Nephron (organoid): ENCODE data around the gene MTUS2.
A peak's percentile ranks its signal among the peaks of the same experiment; 100 is the strongest.

Experiments
- H3K27ac Mint-ChIP-seq, 3 experiments: 2 replicates each; pipeline ENCODE4 v1.8.0; 2020; ENCODE audit warnings: mixed read lengths in 3 of 3, mild to moderate bottlenecking in 2 of 3, moderate library complexity in 1 of 3
- H3K27me3 Mint-ChIP-seq: 2 replicates; pipeline ENCODE4 v1.8.0; 2021; ENCODE audit warnings: low read depth, mild to moderate bottlenecking, moderate library complexity, mixed read lengths
- H3K36me3 Mint-ChIP-seq: 2 replicates; pipeline ENCODE4 v1.8.0; 2020; ENCODE audit warnings: low read depth, mixed read lengths
- H3K4me1 Mint-ChIP-seq: 2 replicates; pipeline ENCODE4 v1.8.0; 2020; ENCODE audit warnings: mixed read lengths
- H3K4me3 Mint-ChIP-seq, 3 experiments: 2 replicates each; pipeline ENCODE4 v1.8.0; 2020; ENCODE audit warnings: mild to moderate bottlenecking in 3 of 3, mixed read lengths in 3 of 3, moderate library complexity in 2 of 3
- H3K9me3 Mint-ChIP-seq: 2 replicates; pipeline ENCODE4 v1.8.0; 2020; ENCODE audit warnings: mixed read lengths
- TF ChIP-seq, protein P1 (sequence below), 3 experiments: fragments of 200-600 bp; sonication (generic); IDR thresholded peaks; one replicate each; pipeline ENCODE4 v1.5.0; 2021; ENCODE audit warnings: antibody characterized with exemption in 3 of 3; ENCODE audit not compliant: unreplicated experiment in 3 of 3

Gene MTUS2

GRCh38 chr13:29081697-29082440 is 261.7 kb downstream of the MTUS2 start:
- Mint-ChIP-seq H3K27ac (no peak overlapping the region), H3K36me3 (no peaks in the 10 kb centered on the region), H3K4me3 (no peak overlapping the region), H3K27me3 (no peaks in the 10 kb centered on the region), H3K4me1 (no peaks in the 10 kb centered on the region), H3K9me3 (peaks cover 12% of the 10 kb centered on the region)
- TF ChIP-seq, protein P1, sequence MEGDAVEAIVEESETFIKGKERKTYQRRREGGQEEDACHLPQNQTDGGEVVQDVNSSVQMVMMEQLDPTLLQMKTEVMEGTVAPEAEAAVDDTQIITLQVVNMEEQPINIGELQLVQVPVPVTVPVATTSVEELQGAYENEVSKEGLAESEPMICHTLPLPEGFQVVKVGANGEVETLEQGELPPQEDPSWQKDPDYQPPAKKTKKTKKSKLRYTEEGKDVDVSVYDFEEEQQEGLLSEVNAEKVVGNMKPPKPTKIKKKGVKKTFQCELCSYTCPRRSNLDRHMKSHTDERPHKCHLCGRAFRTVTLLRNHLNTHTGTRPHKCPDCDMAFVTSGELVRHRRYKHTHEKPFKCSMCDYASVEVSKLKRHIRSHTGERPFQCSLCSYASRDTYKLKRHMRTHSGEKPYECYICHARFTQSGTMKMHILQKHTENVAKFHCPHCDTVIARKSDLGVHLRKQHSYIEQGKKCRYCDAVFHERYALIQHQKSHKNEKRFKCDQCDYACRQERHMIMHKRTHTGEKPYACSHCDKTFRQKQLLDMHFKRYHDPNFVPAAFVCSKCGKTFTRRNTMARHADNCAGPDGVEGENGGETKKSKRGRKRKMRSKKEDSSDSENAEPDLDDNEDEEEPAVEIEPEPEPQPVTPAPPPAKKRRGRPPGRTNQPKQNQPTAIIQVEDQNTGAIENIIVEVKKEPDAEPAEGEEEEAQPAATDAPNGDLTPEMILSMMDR (IDR thresholded peaks at IDR 0.05; ENCODE audit: unreplicated experiment in 3 of 3), result no peak

- Mint-ChIP-seq H3K9me3 (peaks cover 3% of the 10 kb centered on the region), H3K27me3 (no peaks in the 10 kb centered on the region), H3K27ac (peak overlapping the region; percentile 41 to 81 (median 67)), H3K36me3 (no peaks in the 10 kb centered on the region), H3K4me3 (no peak overlapping the region), H3K4me1 (no peaks in the 10 kb centered on the region)
- TF ChIP-seq, protein P1 (IDR thresholded peaks at IDR 0.05; ENCODE audit: unreplicated experiment in 3 of 3), result no peak
Observed at GRCh38 chr13:29099781-29100406, 279.8 kb downstream of the MTUS2 start.

- Mint-ChIP-seq H3K27me3 (no peaks in the 10 kb centered on the region), H3K36me3 (no peaks in the 10 kb centered on the region), H3K4me3 (no peak overlapping the region)
Observed at GRCh38 chr13:29100758-29101157, 280.6 kb downstream of the MTUS2 start.

GRCh38 chr13:29101409-29101808 is 281.3 kb downstream of the MTUS2 start:
- TF ChIP-seq, protein P1 (IDR thresholded peaks at IDR 0.05; ENCODE audit: unreplicated experiment in 3 of 3), result no peak
- peaks cover 3% of the 10 kb centered on the region for H3K9me3 Mint-ChIP-seq
- no peaks in the 10 kb centered on the region for H3K36me3 Mint-ChIP-seq
- H3K4me1 Mint-ChIP-seq, result no peaks in the 10 kb centered on the region
- H3K27ac Mint-ChIP-seq, result no peak overlapping the region
- H3K27me3 Mint-ChIP-seq, result no peaks in the 10 kb centered on the region
- H3K4me3 Mint-ChIP-seq, result no peak overlapping the region

More at GRCh38 chr13:29100758-29101157, 280.6 kb downstream of the MTUS2 start:
- TF ChIP-seq, protein P1 (IDR thresholded peaks at IDR 0.05; ENCODE audit: unreplicated experiment in 3 of 3), result no peak
- no peak overlapping the region for H3K27ac Mint-ChIP-seq
- H3K4me1 Mint-ChIP-seq, result no peaks in the 10 kb centered on the region
- H3K9me3 Mint-ChIP-seq, result peaks cover 3% of the 10 kb centered on the region

GRCh38 chr13:29101905-29102304 is 281.8 kb downstream of the MTUS2 start:
- H3K4me1 Mint-ChIP-seq, result no peaks in the 10 kb centered on the region
- peaks cover under 1% of the 10 kb centered on the region for H3K9me3 Mint-ChIP-seq
- no peaks in the 10 kb centered on the region for H3K36me3 Mint-ChIP-seq
- no peaks in the 10 kb centered on the region for H3K27me3 Mint-ChIP-seq
- H3K27ac Mint-ChIP-seq, result no peak overlapping the region
- TF ChIP-seq, protein P1 (IDR thresholded peaks at IDR 0.05; ENCODE audit: unreplicated experiment in 3 of 3), result no peak
- no peak overlapping the region for H3K4me3 Mint-ChIP-seq
